LHCN-M2 (cell line): ENCODE measurements around the gene TENT5C. TPM values are rescaled to one million over a fixed set of nuclear protein-coding genes. Genes with fewer than 3 reads are reported as not detected.
"Not testable (repeated sequence)": the region's sequence is repeated elsewhere in the genome, so short reads cannot be mapped to it uniquely, and the experiment has no call there.

Source experiments
- DNase-seq: peaks from one replicate; pipeline ENCODE4 v3.0.0-alpha.2; 2012; ENCODE audit warnings: low read depth
- polyA plus RNA-seq: library from polyadenylated mRNA; unstranded; fragments of >200 nt; gene quantifications from one replicate; pipeline ENCODE4 v1.2.1, GENCODE V29; 2012; ENCODE audit warnings: missing spikeins
- total RNA-seq: library from RNA; depleted of rRNA; stranded (reverse); fragments of >200 nt; gene quantifications from 2 replicates; pipeline ENCODE4 v1.2.3, GENCODE V29; 2014; rRNA removed

TENT5C gene
- total RNA-seq: under 0.01 TPM in 1 of 2 replicates, not detected in the other
- 0.05 TPM for polyA plus RNA-seq

DNA sequence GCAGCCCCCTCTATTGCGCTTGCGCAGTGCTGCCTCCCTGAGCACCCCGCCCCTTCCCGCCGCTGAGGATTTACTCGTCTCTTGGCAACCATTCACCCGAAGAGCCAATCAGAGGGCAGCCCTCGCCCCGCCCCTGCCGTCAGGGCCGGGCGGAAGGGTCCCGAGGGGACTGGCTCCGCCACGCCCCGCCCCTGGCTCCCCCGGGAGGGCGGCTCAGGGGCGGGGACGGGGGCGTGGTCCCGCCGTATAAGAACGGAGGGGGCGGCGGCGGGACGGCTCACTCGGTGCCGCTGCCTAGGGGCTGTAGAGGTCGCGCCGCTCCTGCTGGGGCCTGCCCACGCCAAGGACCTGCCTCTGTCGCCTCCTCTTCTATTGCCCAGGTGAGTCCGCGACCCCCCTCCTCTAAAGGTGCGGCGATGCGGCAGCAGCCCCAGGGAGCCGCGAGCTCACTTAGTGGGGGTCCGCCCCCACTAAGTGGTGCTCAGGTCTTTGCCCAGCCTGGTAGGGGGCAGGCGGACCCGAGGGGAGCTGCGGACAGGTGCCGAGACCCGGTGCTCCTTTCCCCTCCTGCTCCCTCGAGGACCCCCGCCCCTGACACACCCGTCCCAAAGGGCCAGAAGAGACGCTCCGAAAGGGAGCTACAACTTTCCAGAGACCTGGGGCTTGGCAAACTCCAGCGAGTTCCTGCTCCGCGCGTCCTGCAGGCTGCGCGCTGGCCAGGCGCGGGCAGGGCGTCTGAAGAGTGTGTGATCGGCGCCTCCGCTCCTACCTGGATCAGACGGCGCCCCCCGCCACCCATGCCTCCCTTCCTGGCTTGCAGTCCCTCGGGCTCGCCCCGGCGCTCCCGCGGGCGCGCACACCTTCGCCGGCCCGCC lies at the start of gene TENT5C:
Gene TENT5C (plus strand): TSS at position 275 of the 875 bp plus-strand sequence. CDS start 16,821 bp downstream, outside the sequence.
- DNase-seq: peak; percentile 89

DNA sequence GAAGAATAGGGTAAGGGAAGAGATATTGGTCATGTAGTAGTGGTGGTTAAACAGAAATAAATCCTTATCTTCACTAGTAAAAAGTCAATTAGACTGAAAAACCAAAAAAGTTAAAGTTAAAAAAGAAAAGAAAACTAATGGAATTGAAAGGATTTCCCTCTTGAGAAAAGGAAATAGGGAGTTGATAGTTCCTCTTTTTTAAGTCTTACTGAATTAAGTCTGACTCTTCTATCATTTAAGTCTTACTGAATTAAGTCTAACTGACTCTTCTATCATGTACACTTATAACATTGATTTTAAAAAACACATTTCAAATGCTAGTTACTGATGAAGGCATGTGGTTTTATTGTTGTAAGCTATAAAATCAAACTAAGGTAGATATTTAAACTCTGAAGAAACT lies 49.5 kb upstream of the TENT5C start:
- DNase-seq: no peak

DNA sequence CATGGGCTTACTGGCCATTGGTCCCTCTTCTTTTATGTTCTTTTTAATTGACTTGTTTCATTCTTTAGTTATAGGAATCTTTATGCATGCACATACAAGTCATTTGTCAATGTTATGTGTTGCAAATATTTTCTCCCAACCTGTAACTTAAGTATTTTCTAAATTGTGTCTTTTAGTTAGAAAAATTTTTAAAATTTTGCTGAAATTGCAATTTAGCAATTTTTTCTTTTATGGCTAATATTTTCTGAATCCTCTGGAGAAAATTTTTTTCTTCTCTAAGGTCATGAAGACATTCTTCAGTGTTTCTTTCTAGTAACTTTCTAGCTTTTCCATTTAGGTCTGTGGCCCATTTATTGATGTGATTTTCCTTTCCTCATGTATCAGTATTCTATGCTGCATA lies 48.9 kb upstream of the TENT5C start:
- DNase-seq: no peak

DNA sequence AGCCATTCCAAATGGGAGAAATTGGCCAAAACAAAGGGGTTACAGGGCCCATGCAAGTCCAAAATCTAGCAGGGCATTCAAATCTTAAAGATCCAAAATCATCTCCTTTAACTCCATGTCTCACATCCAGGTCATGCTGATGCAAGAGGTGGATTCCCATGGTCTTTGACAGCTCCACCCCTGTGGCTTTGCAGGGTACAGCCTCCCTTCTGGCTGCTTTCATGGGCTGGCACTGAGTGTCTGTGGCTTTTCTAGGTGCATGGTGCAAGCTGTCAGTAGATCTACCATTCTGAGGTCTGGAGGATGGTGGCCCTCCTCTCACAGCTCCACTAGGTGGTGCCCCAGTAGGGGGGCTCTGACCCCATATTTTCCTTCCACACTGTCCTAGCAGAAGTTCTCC lies 47.4 kb upstream of the TENT5C start:
- DNase-seq: not testable (repeated sequence)

DNA sequence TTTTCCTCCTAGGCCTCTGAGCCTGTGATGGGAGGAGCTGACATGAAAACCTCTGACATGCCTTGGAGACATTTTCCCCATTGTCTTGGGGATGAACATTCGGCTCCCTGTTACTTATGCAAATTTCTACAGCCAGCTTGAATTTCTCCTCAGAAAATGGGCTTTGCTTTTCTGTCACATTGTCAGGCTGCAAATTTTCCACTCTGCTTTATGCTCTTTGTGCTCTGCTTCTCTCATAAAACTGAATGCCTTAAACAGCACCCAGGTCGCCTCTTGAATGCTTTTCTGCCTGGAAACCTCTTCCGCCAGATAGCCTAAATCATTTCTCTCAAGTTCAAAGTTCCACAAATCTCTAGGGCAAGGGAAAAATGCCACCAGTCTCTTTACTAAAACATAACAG lies 46.7 kb upstream of the TENT5C start:
- no peak for DNase-seq

DNA sequence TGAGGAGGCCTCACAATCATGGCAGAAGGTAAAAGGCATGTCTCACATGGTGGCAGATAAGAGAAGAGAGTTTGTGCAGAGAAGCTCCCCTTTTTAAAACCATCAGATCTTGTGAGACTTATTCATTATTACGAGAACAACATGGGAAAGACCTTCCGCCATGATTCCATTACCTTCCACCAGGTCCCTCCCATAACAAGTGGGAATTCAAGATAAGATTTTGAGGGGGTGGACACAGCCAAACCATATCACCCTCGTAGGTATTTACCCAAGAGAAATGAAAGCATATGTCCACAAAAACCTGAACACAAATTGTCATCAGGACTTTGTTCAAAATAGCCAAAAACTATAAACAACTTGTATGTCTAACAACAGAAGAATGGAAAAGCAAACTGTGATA lies 45.9 kb upstream of the TENT5C start:
- DNase-seq: no peak

DNA sequence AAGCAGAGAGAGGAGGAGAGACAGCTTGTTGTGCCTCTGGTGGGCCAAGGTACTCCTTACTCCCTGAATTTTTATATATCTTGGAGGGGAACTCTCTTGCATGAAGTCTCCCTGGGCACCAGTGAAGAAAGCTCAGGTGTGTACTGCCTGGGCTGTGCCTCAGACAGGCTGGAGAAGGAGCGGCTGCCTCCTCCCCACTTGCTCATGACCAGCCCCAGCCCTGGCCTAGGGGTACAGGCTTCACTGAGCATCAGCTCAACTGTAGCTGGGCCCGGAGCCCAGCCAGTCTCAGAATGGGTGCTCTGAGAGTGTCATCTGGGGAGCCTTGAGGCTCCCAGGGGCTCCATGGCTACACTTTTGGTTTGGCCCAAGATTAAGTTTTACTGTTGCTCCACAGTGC lies 44.8 kb upstream of the TENT5C start:
- DNase-seq: no peak

DNA sequence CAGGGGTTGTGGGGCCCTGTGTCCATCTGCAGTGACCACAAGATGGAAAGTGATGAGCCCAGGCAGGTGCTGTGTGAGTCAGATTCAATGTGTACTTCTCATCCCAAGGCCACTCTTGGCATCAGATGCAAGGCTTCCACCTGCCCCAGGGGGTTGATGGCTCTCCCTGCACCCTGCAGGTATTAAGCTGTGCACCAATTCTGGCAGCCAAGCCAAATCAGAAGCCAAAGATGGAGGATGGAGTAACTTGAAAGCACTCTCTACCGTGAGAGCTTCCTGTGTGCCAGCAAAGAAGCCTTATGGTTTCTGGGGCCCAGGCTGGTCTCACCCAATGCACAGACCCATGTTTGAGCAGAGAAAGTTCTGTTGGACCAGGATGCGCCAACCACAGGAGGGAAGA lies 44.3 kb upstream of the TENT5C start:
- no peak for DNase-seq

DNA sequence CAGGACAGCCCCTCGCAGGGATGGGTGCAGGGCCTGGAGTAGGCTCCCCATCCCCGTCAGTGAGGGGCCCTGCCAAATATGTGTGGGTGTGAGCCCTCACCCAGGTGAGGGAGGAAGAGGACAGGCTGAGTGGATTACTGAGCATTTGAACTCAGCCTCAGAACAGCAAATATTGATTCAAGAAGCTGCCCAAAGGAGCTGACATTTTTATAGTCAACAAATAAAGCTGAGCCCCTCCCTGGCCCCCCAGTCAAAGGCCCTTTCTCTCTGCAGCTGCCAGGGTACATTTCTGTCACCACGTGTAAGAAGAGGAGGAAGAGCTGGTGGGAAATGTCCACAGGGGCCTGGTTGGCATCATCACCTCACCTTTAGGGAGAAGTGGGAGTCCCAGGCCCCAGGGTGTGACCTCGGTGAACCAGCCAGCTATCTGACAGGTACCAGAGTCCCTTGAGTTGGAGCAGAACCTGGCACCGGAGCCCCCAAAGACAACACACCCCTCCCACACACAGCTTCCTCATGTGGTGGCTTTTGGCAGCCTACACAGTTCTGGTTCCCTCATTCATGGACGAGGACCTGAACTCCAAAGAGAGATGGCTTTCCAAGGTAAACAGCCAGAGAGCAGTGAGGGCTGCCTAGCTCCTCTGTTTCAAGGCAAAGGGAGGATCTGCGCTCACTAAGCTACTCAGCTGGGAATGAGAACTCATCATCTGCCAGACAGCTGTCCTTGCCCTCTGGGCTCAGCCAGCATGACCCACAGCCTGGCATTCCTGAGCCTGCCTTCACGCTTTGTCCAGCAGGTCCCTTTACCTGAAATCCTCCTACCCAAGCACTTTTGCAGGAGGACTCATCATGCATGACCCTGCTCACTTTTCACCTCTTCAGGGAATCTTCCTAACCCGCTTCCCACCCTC lies 43.0 kb upstream of the TENT5C start:
- no peak for DNase-seq

DNA sequence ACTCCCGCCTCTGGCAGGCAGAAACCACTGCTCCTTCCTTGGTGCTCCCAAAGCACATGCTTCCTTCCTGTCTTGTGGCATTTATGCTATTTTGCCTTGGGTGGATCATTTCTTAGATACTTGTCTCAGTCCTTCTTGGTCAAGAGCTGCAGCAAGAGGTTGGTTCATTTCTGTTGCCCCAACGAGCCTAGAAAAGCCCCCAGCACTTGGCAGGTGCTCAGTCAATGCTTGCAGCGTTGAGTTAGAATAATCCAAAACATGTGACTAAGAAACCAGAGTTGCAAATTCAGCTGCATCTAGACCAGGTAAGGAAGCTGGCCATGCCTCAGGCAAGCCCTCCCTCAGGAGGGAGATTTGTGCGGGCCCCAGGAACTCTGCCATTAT lies 42.4 kb upstream of the TENT5C start:
- no peak for DNase-seq

DNA sequence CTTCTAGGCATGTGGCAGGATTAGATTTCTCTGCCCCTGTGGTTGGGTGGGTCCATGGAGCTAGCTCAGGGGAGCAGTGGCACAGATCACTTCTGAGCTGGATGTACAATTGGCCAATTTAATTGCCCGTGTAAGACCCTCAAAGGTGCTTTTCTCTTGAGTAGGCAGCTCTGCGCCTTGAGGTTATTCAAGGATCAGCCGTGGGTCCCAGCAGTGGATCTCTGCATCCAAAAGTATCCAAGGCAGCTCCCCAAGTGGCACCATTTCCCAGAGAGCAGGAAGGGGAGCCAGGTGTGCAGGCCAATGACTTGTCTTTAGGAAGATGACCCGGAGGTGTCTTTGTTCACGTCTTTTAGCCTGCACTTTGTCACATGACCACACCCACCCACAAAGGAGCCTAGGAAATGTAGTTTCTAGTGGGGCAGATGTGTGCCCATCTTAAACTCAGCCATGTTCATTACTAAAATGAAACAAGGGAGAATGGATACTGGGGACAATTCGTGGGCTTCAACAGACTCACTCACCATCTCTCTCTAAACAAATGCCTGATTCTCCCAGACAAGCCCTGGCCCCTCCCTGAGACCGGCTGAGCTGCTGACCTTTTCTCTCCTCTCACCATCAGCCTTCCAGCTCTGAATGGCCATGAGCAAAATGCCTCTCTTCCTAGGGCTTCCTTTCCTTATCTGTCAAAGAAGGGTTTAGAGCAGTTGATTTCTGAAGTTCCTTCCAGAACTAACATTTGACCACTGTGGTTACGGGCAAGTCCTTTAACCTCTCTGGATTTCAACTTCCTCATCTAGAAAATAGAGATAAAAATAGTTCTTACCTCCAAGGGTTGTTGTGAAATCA lies 41.4 kb upstream of the TENT5C start:
- no peak for DNase-seq

DNA sequence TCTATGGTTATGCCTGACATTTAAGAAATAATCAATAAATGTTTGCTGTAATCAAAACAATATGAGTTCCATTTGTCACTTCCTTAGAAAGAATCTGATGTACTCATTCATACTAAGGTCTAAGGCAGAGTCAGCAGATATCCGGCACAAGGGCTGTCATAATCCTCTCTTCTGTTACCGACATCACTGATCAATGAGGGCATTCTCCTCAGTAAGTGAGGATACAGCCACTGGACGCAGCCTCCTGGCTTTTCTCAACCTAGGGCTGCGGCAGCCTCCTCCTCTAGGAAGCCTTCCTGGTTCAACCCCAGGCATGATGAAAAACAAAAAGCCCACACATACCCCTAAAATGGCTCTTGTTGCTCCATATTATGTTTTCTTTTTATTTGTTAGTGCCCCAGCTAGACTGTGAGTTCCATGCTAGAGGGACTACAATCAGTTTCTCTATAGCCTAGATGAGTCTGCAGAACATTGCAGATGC lies 40.7 kb upstream of the TENT5C start:
- DNase-seq: no peak

DNA sequence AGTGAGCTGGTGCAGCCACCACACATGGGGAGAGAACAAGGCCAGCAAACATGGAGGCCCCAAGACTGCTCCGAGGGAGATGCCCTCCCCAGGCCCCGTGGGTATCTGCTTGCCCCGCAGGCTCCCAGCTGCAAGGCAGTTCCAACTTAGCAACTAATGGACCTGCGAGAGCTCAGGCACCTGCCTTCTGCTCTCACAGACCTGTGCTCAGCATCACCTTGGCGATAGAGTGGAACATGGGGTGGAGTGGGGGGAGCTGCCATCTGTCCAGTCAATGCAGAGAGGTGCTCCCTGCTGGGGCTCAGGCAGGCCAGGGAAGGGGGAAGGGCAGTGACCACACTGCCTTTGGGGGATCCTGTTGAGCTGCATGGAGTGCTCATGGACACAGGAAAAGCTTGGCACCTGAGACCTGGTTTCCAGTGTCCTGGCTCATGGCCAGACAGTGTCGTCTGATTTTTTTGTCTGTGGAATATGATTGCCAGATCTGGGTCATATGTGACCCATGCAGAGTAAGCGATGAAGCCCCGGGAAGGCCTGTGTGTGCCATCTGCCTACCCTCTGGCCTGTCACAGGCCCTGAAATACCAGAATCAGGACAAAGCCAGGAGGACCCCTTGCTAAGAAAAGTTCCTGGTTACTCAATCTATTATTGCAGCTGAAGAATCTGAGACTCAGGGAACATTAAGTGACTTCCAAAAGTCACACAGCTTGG lies 39.9 kb upstream of the TENT5C start:
- DNase-seq: no peak

DNA sequence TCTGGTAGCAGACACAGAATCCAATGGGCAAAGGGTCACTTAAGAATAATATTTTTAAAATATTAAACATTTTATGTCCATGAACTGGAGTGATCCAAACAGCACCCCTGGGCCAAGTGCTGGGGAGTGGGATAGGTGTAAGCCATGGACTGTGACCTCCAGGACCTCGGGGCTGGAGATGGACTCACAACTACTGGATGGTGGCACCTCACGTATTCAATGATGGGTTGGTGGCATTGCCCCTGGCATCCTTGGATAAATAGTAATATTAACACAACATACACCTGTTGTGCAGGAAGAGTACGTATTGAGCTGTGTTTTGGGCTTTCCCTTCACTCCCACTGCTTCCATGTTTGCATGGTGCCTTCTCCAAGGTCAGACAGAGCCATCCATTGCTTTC lies 39.3 kb upstream of the TENT5C start:
- DNase-seq: no peak

DNA sequence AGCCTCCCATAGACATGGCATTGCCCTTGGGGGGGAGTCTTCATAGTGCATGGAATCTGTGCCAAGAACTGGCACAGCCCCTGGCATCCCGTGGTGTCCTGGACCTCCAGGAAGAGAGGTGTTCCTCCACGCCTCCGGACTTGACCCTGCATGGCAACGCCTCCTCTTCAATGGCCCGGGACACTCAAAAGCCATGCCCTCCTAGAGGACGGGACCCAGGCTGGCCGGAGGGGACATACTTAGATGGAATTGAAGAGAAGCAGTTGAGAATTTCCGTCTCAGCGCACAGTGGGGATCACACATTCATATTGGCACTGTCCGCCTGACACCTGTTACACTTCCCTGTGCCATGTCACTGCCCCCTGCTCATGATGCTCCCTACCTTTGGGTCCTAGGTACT lies 38.4 kb upstream of the TENT5C start:
- no peak for DNase-seq

DNA sequence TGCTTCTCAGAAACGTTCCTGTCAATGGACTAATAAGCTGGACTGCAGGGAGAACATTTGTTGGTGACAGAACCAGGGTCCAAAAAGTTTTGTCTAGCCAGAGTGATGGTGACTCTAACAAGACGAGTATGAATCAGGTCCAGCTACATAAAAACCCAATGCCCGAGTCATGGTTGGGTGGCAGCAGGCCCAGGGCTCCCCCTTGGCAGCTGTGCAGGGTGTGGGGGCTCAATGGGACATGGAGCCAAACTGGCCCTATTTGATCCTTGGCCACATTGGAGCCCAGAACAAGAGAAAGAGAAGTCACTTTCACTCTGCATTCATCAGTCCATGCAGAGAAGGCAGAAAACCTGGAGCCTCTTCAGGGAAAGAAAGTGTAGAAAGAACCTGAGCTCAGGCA lies 37.9 kb upstream of the TENT5C start:
- no peak for DNase-seq

DNA sequence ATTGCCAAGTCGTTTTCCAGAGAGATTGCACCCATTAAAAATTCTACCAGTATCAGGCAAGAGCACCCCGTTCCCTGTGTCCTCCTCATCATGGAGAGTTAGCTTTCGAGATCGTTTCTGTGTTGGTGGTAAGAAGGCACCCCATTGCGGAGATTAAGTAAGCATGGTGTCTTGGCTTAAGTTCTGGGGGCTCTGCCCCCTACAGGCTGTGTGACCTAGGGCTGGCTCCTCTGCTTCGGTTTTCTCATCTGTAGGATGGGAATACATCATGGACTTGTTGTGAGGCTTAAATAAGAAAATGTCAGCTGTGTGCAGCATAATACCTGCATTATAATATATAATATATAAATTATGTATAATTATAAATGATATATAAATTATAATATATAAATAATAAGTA lies 36.8 kb upstream of the TENT5C start:
- DNase-seq: no peak

DNA sequence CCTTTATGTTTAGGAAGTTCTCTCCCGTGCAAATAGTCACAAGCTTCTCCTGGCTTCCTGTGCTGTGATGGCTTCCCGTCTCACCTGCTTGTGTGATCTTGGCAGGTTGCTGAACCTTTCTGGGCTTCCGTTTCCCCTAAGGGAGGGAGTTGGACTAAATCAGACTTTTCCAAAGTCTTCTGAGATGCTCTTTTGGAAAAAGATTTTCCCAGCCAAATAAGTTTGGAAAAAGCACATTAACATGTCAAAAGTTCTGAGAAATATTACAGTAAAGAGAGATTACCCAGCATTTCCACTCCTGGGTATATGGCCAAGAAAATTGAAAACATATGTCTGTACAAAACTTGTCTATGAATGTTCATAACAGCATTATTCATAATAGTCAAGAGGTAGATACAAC lies 36.0 kb upstream of the TENT5C start:
- DNase-seq: no peak

DNA sequence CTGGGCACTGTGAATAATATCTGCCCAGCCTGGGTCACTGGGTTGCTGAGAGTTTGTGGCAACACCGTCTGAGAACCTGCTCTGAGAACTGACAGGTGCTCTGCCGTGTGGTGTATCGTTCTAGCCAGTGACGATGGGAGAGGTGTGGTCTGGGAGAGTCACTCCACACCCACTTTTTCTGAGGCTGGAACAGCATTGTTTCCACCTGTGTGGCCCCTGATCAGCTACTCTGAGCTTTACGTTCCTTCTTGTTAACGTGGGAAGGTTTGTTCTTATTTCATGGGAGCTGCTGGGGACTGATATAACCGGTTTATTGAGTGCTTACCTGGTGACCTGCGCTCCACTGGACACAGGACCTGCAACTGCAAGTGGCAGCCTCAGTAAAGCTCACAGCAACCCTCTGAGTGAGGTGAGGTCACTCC lies 34.8 kb upstream of the TENT5C start:
- DNase-seq: no peak

DNA sequence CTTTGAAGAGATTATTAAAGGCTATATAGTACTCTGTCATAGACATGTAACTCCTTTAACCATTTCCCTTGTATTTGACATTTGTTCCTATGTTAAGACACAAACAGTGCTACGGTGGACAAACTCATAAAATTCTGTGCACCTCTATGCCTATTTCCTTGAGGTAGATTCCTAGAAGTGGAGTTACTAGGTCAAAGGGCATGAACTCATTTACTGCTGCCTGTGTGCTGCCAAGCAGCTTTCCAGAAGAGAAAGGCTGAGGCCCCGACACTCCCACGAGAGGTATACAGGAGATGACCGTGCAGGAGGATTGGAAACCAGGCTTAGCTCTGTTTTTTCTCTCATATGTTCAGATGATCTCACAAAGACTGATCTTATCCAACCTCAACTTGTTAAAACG lies 34.4 kb upstream of the TENT5C start:
- DNase-seq: no peak

DNA sequence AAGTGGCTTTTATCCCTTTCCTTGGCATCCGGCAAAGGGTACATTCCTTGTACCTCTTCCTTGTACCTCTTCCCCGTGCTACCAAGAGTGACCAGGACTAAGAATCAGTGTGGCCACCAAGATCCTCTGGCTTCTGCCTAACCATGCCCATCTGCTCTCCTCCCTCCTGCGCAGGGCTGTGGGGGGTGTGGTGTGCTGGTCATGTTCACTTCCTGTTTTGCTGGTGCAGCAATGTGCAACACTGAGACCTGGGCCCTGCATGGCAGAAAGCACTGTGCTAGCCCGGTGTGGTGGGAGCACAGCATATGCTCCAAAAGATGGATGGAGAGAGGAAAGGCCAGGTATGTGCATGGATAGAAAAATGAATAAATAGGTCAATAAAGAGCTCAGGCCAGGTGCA lies 33.3 kb upstream of the TENT5C start:
- no peak for DNase-seq
